PC-3 (cell line): ENCODE measurements around the gene KCNE1. TPM values are rescaled to one million over a fixed set of nuclear protein-coding genes. Genes with fewer than 3 reads are reported as not detected.

ENCODE experiments used
- ATAC-seq: fragments of 200-7000 bp; cut with Tn5 transposase; 2 replicates; pipeline ENCODE4 v1.9.1; 2020; ENCODE audit warnings: mild to moderate bottlenecking, moderate library complexity
- BruUV-seq: library from RNA; stranded (reverse); fragments of 400-500 nt; replicated peaks from 2 replicates; lab custom pipeline; 2021; lab: Mats Ljungman, UMichigan
- CTCF ChIA-PET: fragments of 300-600 bp; sonication (Branson Sonifier 250); formaldehyde crosslinking; loops from one replicate; lab custom pipeline; 2022; ENCODE audit warnings: antibody characterized with exemption; lab: Charles Lee
- POLR2A ChIA-PET: fragments of 300-600 bp; sonication (Branson Sonifier 250); formaldehyde crosslinking; loops from one replicate; lab custom pipeline; 2022; ENCODE audit warnings: antibody characterized with exemption; ENCODE audit not compliant: unreplicated experiment; lab: Charles Lee
- DNase-seq: peaks from one replicate; pipeline ENCODE4 v3.0.0-alpha.2; 2015
- H2AFZ ChIP-seq: fragments of 300-600 bp; sonication (generic); 2 replicates; pipeline ENCODE4 v1.6.0; 2016; ENCODE audit warnings: antibody characterized with exemption, low read length
- H3F3A ChIP-seq: fragments of 300-600 bp; sonication (generic); one replicate; pipeline ENCODE4 v1.6.0; 2017; ENCODE audit warnings: antibody characterized with exemption, low read length, control low read depth, mild to moderate bottlenecking; ENCODE audit not compliant: unreplicated experiment
- H3K27ac ChIP-seq: fragments of 300-600 bp; sonication (generic); 2 replicates; pipeline ENCODE4 v1.5.1; 2016; ENCODE audit warnings: mild to moderate bottlenecking, low read length
- H3K27me3 ChIP-seq: fragments of 300-600 bp; sonication (generic); 2 replicates; pipeline ENCODE4 v1.6.1; 2016; ENCODE audit warnings: low read length, mixed read lengths
- H3K36me3 ChIP-seq: fragments of 300-600 bp; sonication (generic); 2 replicates; pipeline ENCODE4 v1.6.1; 2016; ENCODE audit warnings: low read depth, mixed run types, low read length, mixed read lengths
- H3K4me1 ChIP-seq: fragments of 300-600 bp; sonication (generic); 2 replicates; pipeline ENCODE4 v1.5.1; 2016; ENCODE audit warnings: low read length; ENCODE audit not compliant: insufficient read depth
- H3K4me2 ChIP-seq: fragments of 300-600 bp; sonication (generic); 2 replicates; pipeline ENCODE4 v1.6.0; 2016; ENCODE audit warnings: low read length
- H3K4me3 ChIP-seq: fragments of 300-600 bp; sonication (generic); 2 replicates; pipeline ENCODE4 v1.5.1; 2016; ENCODE audit warnings: mild to moderate bottlenecking, low read length, mixed read lengths
- H3K79me2 ChIP-seq: fragments of 300-600 bp; sonication (generic); 2 replicates; pipeline ENCODE4 v1.6.1; 2017; ENCODE audit warnings: low read length, mixed read lengths
- H3K9ac ChIP-seq: fragments of 300-600 bp; sonication (generic); 2 replicates; pipeline ENCODE4 v1.6.0; 2016; ENCODE audit warnings: mild to moderate bottlenecking, low read length
- H3K9me2 ChIP-seq: fragments of 300-600 bp; sonication (generic); replicated peaks from 2 replicates; pipeline ENCODE4 v1.6.1; 2016; ENCODE audit warnings: mixed run types, low read length, mixed read lengths
- H3K9me3 ChIP-seq: fragments of 300-600 bp; sonication (generic); 2 replicates; pipeline ENCODE4 v1.6.1; 2016; ENCODE audit warnings: low read length, mixed read lengths
- H4K20me1 ChIP-seq: fragments of 300-600 bp; sonication (generic); 2 replicates; pipeline ENCODE4 v1.6.1; 2016; ENCODE audit warnings: low read length, mixed read lengths
- EZH2 ChIP-seq: fragments of 300-600 bp; sonication (generic); IDR thresholded peaks from one replicate; pipeline ENCODE4 v1.6.1; 2017; ENCODE audit warnings: antibody characterized with exemption, mild to moderate bottlenecking, low read length; ENCODE audit not compliant: unreplicated experiment
- EZH2phosphoT487 ChIP-seq: fragments of 300-600 bp; sonication (generic); IDR thresholded peaks from 2 replicates; pipeline ENCODE4 v1.6.1; 2018; ENCODE audit warnings: mild to moderate bottlenecking, antibody characterized with exemption, low read length, borderline replicate concordance
- intact Hi-C: fragments of 100-400 bp; cut with micrococcal nuclease; formaldehyde crosslinking; loops from 2 replicates; pipeline ENCODE4 v1.9.0; 2023
- total RNA-seq: library from RNA; depleted of rRNA; stranded (reverse); fragments of >200 nt; gene quantifications from 2 replicates; pipeline ENCODE4 v1.2.3, GENCODE V29; 2014
- TF ChIP-seq, protein P1 (sequence below): fragments of 300-600 bp; sonication (generic); conservative IDR thresholded peaks from 2 replicates; pipeline ENCODE4 v1.5.1; 2017; ENCODE audit warnings: antibody characterized with exemption, low read depth, mild to moderate bottlenecking, low read length

Gene KCNE1
- total RNA-seq, 1 experiment from 2014 or later: 0.58 TPM

GRCh38 chr21:34517039-34517438 is 5.0 kb upstream of the KCNE1 start:
- TF ChIP-seq EZH2 (no peak), EZH2phosphoT487 (no peak)
- TF ChIP-seq, protein P1, sequence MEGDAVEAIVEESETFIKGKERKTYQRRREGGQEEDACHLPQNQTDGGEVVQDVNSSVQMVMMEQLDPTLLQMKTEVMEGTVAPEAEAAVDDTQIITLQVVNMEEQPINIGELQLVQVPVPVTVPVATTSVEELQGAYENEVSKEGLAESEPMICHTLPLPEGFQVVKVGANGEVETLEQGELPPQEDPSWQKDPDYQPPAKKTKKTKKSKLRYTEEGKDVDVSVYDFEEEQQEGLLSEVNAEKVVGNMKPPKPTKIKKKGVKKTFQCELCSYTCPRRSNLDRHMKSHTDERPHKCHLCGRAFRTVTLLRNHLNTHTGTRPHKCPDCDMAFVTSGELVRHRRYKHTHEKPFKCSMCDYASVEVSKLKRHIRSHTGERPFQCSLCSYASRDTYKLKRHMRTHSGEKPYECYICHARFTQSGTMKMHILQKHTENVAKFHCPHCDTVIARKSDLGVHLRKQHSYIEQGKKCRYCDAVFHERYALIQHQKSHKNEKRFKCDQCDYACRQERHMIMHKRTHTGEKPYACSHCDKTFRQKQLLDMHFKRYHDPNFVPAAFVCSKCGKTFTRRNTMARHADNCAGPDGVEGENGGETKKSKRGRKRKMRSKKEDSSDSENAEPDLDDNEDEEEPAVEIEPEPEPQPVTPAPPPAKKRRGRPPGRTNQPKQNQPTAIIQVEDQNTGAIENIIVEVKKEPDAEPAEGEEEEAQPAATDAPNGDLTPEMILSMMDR: no peak
- no peak overlapping the region for H3K9ac ChIP-seq
- no peaks in the 10 kb centered on the region for H3K9me3 ChIP-seq
- BruUV-seq: no TSS peak
- no peaks in the 10 kb centered on the region for H3K4me1 ChIP-seq
- no peaks in the 10 kb centered on the region for H4K20me1 ChIP-seq
- ChIA-PET POLR2A (no interaction called here), CTCF (interaction anchor here (1.0 to 1.2 kb wide), 2 partner anchors 27 to 86 kb away, joined by 3 to 10 read pairs; no protein-coding TSS in a partner anchor)
- no peaks in the 10 kb centered on the region for H3K36me3 ChIP-seq
- H3K4me2 ChIP-seq: no peak overlapping the region
- H3K79me2 ChIP-seq: no peaks in the 10 kb centered on the region
- H3K9me2 ChIP-seq: no peaks in the 10 kb centered on the region
- ATAC-seq (no peak), DNase-seq (no peak)
- H3F3A ChIP-seq: no peaks in the 10 kb centered on the region
- H3K27me3 ChIP-seq: no peaks in the 10 kb centered on the region
- no peak overlapping the region for H3K27ac ChIP-seq
- H3K4me3 ChIP-seq: no peak overlapping the region
- intact Hi-C loops: no loop called here
- no peak overlapping the region for H2AFZ ChIP-seq

GRCh38 chr21:34514576-34515115 is 2.6 kb upstream of the KCNE1 start:
- Histone ChIP-seq H3K79me2 (no peaks in the 10 kb centered on the region), H4K20me1 (no peaks in the 10 kb centered on the region), H3K9ac (no peak overlapping the region), H2AFZ (no peak overlapping the region), H3F3A (no peaks in the 10 kb centered on the region), H3K27ac (no peak overlapping the region), H3K4me3 (no peak overlapping the region), H3K4me1 (no peaks in the 10 kb centered on the region), H3K27me3 (no peaks in the 10 kb centered on the region), H3K36me3 (no peaks in the 10 kb centered on the region), H3K4me2 (no peak overlapping the region), H3K9me3 (no peaks in the 10 kb centered on the region), H3K9me2 (no peaks in the 10 kb centered on the region)
- DNase-seq (no peak), ATAC-seq (no peak)
- no TSS peak for BruUV-seq
- CTCF ChIA-PET: interaction anchor here (0.7 kb wide), 1 partner anchor 88 kb away, joined by 3 read pairs; no protein-coding TSS in a partner anchor
- TF ChIP-seq EZH2phosphoT487 (no peak), EZH2 (no peak)
- TF ChIP-seq, protein P1: no peak
- POLR2A ChIA-PET: no interaction called here
- intact Hi-C loops: no loop called here

- H3F3A ChIP-seq: no peaks in the 10 kb centered on the region
- no peak overlapping the region for H2AFZ ChIP-seq
- H4K20me1 ChIP-seq: no peaks in the 10 kb centered on the region
- DNase-seq (no peak), ATAC-seq (no peak)
- no peak overlapping the region for H3K27ac ChIP-seq
- no peaks in the 10 kb centered on the region for H3K79me2 ChIP-seq
- no peaks in the 10 kb centered on the region for H3K9me2 ChIP-seq
- TF ChIP-seq EZH2phosphoT487: no peak
- no peaks in the 10 kb centered on the region for H3K36me3 ChIP-seq
- no peaks in the 10 kb centered on the region for H3K9me3 ChIP-seq
- no peaks in the 10 kb centered on the region for H3K27me3 ChIP-seq
- CTCF ChIA-PET: no interaction called here
- POLR2A ChIA-PET: no interaction called here
- intact Hi-C loops: no loop called here
- H3K4me3 ChIP-seq: no peak overlapping the region
- no peaks in the 10 kb centered on the region for H3K4me1 ChIP-seq
- no TSS peak for BruUV-seq
- H3K9ac ChIP-seq: no peak overlapping the region
- no peak overlapping the region for H3K4me2 ChIP-seq
These were observed 1.2 kb upstream of the KCNE1 start for GRCh38 chr21:34513129-34513675.
